Fibroblast of skin of left biceps (primary cell): ENCODE data around the gene SLC9A2.

Source experiments
- DNase-seq, 2 experiments: peaks; one replicate each; pipeline ENCODE4 v3.0.0-alpha.2; 2013; ENCODE audit warnings: low read depth in 2 of 2

SLC9A2 gene

GRCh38 chr2:102724553-102724952, 105.2 kb downstream of the SLC9A2 start:
- DNase-seq = no peak

GRCh38 chr2:102726128-102727087, 107.1 kb downstream of the SLC9A2 start:
- no peak for DNase-seq

- DNase-seq = no peak
Observed at GRCh38 chr2:102735416-102736109, 116.2 kb downstream of the SLC9A2 start.

GRCh38 chr2:102736110-102736409, 116.7 kb downstream of the SLC9A2 start:
- DNase-seq = no peak

DNA sequence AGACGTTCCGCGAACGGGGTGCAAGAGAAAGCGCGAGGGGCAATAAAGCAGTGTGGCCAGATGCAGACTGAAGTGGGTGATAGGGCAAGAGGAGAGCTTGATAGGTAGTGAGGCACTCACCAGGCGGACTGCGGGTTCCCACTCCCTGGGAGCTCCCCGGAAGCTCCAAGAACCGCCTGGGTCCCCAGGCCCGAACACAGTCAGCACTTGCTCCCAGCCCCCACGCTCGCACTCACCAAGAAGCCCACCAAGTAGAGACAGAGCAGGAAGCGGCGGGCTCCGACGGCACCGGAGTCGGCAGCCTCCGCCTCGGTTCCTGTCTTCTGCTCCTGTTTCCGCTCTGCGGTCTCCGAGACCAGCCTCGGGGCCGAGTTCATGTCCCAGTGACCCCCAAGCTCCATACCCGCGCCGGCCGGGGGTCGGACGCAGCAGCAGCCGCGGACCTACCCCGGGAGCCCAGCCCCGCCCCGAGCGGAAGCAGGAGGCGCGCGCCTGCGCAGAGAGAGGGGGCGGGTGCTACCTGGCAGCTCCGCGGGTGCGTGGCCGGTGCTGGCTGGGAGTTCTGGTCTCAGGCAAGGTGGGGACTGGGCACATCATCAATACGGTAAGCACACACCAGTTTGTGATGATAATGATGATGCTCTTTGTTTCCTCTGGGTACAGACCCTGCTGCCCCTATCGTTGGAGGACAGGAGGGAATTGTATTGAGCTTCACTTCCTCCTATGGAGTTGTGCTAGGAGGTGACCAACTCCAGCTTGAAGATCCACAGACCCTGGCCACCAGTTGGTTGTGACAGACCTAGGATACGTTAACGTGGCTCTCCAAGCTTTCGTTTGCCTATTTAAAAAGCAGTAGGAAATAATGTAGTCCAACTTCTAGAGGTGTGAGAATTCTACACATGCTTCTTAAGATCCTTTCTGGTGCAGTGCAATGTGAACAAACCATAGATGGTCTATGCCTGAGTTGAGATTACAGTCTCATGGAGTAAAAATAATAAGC, 117.4 kb downstream of the SLC9A2 start:
- no peak for DNase-seq

- no peak for DNase-seq
Observed at GRCh38 chr2:102737431-102737830, 118.1 kb downstream of the SLC9A2 start.

- DNase-seq = no peak
Observed at GRCh38 chr2:102743259-102743658, 123.9 kb downstream of the SLC9A2 start.

DNA sequence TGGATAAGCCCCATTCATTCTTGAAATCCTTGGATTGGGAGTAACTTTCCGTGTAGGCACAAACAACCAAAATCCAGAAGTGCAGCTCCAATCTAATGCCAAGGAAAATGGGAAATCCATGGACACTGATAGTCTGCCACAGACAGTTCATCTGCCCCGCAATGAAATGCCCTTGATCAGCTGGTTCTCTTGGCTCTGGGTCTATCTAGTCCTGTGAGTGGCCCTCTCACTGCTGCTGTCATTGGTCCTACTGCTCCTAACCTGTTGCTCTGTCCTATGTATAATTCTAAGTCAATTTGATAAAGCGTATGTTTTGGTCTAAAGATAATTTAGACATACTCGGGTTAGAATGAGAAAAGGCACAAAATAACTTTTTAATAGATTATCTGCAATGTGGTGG, 128.8 kb downstream of the SLC9A2 start:
- no peak for DNase-seq

DNA sequence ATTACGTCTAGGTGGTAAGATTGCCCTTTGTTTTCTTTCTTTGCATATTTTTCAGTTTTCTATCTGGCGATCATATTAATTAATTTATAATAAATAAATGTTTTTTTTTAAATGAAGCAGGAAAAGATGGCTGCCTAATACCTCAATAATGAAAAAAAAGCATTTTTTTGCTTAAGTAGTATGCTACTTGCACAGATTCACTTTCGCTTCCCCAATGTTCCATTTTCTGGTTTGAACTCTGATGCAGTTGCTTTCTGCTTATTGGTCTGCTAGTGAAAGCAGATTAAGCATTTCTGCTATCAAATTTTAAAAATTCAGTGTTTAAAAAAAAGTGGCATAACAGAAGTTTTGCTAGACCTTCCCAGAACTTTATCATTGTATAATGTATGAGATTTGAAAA, 130.6 kb downstream of the SLC9A2 start:
- DNase-seq = no peak

- DNase-seq = peak in 1 of 2 experiments; percentile 24
Observed at GRCh38 chr2:102753563-102754159, 134.3 kb downstream of the SLC9A2 start.

- DNase-seq = no peak
Observed at GRCh38 chr2:102754456-102755145, 135.2 kb downstream of the SLC9A2 start.

DNA sequence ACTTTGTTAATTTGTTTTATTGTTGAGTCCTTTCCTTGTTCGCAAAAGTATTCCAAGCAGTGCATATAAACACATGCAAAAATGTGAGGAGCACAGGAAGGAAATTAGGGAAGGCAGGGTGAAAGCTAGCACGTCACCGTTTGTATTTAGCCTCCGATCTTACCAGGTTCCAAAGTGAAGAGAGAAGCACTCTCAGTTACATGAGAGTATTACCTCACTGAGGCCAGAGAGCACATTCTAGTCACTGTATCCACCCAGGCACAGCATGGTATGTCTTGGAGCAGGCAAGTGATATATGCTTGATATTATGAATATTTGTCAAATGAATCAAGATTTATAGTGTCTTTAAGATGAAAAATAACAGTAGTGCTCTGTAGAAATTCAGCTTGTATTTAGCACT, 135.9 kb downstream of the SLC9A2 start:
- DNase-seq = no peak

DNA sequence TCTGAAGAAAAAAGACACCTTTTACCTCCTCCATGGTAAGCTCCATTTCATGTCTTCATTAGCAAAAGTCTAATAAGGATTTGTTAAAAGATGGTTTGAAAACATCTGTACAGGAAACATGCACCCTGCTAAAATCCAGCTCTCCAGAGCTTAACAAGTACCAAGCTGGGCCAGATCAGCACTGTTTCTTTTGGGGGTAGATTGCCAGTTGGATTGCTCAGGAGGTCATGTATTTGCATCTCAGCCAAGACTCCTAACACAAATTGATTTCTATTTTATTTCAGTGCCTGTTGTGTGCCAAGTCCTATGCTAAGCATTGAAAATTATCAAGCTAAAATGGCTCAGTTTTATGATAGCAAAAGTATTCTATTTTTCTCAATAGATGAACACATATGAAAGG, 139.1 kb downstream of the SLC9A2 start:
- DNase-seq = no peak
